Measurements from ENCODE around the gene NCOR1.

DNA sequence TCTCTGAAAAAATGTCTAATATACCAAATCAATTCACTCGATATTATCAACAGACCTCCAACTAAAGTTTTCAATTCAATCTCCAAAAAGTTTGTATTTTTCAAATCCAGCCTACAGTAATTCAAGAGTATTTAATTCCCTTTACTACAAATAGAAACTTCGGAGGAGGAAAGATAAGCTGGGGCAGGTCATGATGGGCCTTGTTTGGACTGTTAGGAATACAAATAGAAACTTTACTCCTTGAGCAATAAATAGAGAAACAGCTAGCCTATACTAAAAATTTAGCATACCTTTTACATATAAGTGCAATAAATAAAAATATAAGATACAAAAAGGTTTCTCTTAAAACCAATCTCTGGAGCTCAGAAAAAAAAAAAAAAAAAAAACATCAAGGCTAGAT is 98.2 kb downstream of the NCOR1 start:
- TF ChIP-seq, protein P1, sequence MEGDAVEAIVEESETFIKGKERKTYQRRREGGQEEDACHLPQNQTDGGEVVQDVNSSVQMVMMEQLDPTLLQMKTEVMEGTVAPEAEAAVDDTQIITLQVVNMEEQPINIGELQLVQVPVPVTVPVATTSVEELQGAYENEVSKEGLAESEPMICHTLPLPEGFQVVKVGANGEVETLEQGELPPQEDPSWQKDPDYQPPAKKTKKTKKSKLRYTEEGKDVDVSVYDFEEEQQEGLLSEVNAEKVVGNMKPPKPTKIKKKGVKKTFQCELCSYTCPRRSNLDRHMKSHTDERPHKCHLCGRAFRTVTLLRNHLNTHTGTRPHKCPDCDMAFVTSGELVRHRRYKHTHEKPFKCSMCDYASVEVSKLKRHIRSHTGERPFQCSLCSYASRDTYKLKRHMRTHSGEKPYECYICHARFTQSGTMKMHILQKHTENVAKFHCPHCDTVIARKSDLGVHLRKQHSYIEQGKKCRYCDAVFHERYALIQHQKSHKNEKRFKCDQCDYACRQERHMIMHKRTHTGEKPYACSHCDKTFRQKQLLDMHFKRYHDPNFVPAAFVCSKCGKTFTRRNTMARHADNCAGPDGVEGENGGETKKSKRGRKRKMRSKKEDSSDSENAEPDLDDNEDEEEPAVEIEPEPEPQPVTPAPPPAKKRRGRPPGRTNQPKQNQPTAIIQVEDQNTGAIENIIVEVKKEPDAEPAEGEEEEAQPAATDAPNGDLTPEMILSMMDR (IDR thresholded peaks at IDR 0.05; ENCODE audit: low read depth, low read length, poor library complexity, severe bottlenecking) = no peak
- no peak for TF ChIP-seq EZH2phosphoT487 (IDR thresholded peaks at IDR 0.05; ENCODE audit: borderline replicate concordance, low read length)
